Fibroblast of peridontal ligament (primary cell): Measurements from ENCODE around the gene SPEF1.
"Not testable (repeated sequence)": the region's sequence is repeated elsewhere in the genome, so short reads cannot be mapped to it uniquely, and the experiment has no call there.

Experiments used
- DNase-seq: peaks from one replicate; pipeline ENCODE4 v3.0.0-alpha.2; 2010; ENCODE audit errors: extremely low read depth

Gene SPEF1

DNA sequence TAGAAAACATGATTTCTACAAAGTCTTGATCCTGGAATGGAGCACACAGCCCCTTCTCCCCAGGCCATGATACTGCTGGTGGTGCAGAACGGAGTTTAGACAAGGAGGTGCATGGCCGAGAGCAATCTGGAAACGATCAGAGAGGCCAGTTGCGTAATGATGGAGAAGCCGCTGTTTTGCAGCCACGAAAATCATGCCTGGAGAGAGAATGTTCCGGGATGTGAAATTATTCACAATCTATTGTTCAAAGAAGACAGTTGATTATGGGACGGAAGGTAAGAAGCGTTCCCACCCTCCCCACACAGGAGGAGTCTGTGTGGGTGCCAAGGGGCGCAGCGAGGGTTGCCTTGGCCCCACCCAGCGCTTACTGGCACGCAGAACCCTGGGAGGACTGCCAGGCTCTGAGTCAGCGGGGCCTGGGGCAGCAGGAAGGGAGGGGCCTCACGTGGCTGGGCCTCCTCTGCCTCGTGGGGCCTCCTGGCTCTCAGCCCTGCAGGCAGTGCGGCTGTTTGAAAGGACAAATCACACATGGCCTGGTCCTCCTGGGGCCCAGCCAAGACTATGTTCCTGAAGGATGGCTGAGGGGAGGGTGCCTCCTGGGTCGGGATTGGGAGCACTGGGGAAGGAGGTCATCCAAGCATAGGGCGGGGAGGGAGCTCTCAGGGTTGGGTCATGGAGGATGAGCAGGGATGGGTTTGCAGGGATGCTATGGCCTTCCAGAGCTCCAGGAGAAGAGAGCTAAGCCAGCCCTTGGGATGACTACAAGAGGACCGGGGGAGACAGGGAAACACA is 30.4 kb upstream of the SPEF1 start:
- peak; percentile 99 for DNase-seq

DNA sequence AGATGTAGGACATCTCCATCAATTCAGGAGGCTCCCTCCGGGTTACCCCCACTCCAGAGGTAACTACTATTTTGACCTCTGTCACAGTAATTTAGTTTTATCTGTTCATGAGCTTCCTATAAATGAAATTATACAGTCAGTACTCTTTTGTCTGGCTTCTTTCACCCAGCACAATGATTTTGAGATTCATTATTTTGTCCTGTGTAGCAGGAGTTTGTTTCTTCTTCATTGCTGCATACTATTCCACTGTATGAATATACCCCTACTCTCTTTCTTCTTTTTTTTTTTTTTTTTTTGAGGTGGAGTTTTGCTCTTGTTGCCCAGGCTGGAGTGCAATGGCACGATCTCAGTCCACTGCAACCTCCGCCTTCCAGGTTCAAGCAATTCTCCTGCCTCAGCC is 27.3 kb upstream of the SPEF1 start:
- DNase-seq = no peak

DNA sequence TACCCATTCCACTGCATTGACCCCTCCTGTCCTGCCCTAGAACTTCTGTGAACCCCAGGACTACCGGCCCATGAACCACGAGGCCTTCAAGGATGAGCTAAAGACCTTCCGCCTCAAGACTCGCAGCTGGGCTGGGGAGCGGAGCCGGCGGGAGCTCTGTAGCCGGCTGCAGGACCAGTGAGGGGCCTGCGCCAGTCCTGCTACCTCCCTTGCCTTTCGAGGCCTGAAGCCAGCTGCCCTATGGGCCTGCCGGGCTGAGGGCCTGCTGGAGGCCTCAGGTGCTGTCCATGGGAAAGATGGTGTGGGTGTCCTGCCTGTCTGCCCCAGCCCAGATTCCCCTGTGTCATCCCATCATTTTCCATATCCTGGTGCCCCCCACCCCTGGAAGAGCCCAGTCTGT is 23.5 kb upstream of the SPEF1 start:
- no peak for DNase-seq

GRCh38 chr20:3804254-3804751 is 23.1 kb upstream of the SPEF1 start:
- DNase-seq = no peak

DNA sequence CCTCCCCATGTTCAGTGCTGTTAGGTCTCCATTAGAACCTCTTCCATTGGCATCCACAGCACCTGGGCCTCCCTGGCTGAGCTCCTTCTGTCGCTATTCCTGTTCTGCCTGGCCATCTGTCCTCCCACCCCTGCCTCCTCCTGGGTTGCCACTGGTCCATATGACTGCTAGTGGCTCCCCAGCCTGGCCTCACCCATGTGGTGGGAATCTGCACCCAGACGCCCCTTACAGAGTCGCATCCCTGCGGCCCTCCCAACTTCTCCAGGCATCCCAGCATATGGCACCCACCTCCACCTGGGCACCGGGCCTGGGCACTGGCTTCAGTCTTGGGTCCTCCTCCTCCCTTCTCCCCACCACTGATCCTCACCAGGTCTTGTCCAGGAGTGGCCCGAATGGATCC is 22.6 kb upstream of the SPEF1 start:
- no peak for DNase-seq

DNA sequence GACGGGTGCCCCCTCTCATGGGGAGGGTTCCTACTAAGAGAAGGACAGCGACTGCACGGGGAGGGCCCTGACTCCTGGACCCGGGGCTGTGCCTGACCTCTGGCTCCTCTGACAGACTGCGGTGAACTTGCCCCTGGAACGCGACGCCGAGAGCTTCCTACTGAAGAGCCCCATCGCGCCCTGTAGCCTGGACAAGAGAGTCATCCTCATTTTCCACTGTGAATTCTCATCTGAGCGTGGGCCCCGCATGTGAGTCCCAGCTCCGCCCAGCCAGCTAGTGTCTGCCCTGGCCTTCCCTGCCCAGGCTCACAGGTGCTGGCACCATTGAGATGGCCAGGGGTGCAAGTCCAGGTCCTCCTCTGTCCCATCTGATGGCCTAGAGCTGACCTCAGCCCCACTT is 22.0 kb upstream of the SPEF1 start:
- no peak for DNase-seq

DNA sequence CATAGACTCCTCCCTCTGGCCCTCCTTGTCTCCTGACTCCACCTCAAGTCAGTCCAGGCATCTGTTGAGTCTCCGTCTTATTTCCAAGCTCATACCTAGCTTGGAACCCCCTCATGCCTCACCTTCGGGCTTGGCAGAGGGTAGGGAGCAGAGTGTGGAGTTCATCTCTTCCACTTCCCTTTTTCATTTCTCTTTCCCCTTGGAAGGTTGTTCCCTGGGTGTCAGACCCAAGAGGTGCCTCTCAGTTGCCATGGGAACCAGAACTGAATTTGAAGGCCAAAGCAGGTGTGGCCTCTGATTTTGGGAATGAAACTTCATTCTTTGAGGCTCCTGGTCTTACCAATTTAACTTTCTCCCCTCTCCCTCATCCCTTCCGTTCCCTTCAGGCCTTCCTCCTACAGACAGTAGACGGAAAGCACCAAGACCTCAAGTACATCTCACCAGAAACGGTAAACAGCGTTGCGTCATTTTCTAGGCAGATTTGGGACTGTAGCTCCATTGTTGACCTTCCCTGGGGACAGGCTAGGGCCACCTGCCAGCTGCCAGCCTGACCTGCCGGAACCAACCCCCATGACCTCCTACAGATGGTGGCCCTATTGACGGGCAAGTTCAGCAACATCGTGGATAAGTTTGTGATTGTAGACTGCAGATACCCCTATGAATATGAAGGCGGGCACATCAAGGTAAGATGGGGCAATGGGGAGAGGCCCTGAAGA is 21.4 kb upstream of the SPEF1 start:
- no peak for DNase-seq

DNA sequence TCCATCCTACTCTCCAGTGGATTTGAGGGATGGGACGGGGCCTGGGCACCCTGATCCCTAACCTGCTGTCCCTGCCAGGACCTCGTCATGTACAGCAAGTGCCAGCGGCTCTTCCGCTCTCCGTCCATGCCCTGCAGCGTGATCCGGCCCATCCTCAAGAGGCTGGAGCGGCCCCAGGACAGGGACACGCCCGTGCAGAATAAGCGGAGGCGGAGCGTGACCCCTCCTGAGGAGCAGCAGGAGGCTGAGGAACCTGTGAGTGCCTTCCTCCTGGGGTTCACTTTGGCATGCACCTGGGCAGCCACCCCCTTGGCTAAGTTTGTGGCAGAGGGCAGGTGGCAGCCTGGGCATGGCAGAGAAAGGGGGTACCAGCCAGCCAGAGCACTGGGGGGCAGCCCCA is 20.6 kb upstream of the SPEF1 start:
- no peak for DNase-seq

DNA sequence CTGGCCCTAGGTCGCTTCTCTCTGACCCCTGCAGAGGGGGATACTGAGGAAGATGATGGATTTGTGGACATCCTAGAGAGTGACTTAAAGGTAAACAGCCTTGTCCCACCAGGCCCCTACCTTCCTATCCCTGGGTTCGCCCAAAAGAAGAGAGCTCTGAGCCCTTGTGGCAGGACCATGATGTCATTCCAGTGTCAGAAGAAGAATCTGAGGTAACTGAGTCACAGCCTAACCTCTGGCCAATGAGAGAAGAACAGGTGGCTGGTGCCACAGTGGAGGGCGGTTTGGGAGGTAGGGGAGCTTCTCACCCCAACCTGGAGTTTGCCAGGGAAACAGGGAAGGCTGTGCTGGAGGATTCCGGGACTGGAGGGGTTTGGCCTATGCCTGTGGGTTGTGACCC is 20.1 kb upstream of the SPEF1 start:
- DNase-seq = no peak

GRCh38 chr20:3800878-3801260 is 19.6 kb upstream of the SPEF1 start:
- DNase-seq = no peak

GRCh38 chr20:3800256-3800877 is 19.1 kb upstream of the SPEF1 start:
- no peak for DNase-seq

- no peak for DNase-seq
Observed at GRCh38 chr20:3798908-3799248, 17.6 kb upstream of the SPEF1 start.

GRCh38 chr20:3798373-3798768 is 17.1 kb upstream of the SPEF1 start:
- DNase-seq = no peak

DNA sequence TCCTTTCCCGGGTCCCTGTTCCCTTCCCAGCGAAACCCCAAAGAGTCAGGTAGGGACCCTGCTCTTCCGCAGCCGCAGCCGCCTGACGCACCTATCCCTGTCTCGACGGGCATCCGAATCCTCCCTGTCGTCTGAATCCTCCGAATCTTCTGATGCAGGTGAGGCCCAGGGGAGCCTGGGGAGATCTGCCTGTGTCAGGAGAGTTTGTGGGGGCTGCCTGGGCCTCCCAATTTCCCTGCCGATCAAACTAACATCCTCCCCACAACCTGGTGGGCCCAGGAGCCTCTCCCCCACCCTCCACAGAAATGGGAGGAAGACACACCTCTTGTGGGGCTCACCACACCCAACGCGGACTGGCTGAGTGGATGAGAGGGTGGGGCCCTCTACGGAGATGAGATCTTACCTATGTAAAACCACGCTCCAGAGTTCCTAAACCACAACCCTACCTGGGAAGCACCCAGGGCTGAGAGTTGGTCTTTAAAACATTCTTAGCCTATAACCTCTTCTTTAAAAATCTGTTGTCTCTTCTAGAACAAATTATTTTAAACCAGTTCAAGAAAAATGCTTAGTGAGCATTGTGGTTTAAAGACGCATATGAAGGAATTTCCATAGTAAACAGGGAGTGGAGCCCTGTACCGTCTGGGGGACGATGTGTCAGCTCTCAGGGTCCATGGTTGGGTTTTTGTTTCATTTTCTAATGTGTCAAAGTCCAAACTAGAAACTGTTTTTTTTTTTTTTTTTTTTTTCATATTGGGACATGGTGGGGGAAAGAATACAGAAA is 16.5 kb upstream of the SPEF1 start:
- DNase-seq = peak; percentile 46

GRCh38 chr20:3797226-3797545 is 15.9 kb upstream of the SPEF1 start:
- no peak for DNase-seq

- DNase-seq = no peak
Observed at GRCh38 chr20:3796477-3797225, 15.4 kb upstream of the SPEF1 start.

GRCh38 chr20:3795511-3796468 is 14.5 kb upstream of the SPEF1 start, which contains the start of gene CDC25B:
Gene CDC25B (plus strand): TSS chr20:3796310. CDS start chr20:3796532, 222 bp downstream.
- DNase-seq = peak; percentile 92

DNA sequence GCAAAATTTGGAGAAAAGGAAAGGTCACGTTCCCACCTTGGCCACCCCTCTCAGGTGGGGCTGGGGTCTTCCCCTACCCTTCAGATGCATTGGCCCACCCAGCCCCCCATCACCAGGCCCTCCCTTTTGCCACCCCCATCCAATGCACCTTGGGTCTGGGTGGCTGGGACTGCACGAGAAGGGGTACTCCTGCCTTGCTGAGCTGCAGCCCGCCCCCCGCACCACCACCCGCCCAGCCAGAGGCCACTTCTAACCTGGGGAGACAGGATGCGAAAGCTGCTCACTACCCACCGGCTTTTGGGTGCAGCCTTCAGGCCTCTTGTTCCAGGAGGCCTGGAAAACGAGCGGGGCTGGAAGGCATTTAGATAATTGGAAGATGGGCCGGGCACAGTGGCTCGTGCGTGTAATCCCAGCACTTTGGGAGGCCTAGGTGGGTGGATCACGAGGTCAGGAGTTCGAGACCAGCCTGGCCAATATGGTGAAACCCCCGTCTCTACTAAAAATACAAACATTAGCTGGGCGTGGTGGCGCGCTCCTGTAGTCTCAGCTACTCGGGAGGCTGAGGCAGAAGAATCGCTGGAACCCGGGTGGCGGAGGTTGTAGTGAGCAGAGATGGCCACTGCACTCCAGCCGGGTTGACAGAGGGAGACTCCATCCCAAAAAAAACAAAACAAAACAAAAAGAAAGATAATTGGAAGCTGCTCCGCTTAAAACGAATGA is 13.6 kb upstream of the SPEF1 start:
- DNase-seq = no peak

- not testable (repeated sequence) for DNase-seq
Observed at GRCh38 chr20:3794168-3794567, 12.9 kb upstream of the SPEF1 start.

DNA sequence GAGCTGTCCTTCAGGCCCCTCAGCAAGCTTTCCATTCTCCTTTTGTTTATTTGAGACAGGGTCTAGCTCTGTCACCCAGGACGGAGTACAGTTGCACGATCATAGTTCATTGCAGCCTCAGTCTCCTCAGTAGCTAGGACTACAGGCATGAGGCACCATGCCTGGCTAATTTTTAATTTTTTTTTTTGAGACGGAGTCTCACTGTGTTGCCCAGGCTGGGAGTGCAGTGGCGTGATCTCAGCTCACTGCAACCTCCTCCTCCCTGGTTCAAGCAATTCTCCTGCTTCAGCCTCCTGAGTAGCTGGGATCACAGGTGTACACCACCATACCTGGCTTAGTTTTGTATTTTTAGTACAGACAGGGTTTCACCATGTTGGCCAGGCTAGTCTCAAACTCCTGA is 8.0 kb upstream of the SPEF1 start:
- not testable (repeated sequence) for DNase-seq
